K562 (cell line): ENCODE data around the gene SPINK9. TPM values are rescaled to one million over a fixed set of nuclear protein-coding genes. Genes with fewer than 3 reads are reported as not detected.

Experiments used
- CBX5 ChIP-seq: IDR thresholded peaks from 2 replicates; pipeline ENCODE4 v1.6.1; 2014; ENCODE audit warnings: low read depth, borderline replicate concordance
- CCNT2 ChIP-seq: IDR thresholded peaks from 2 replicates; pipeline ENCODE4 v1.6.1; 2011; ENCODE audit warnings: borderline replicate concordance, low read depth, mild to moderate bottlenecking, moderate library complexity, mixed read lengths, low read length; ENCODE audit not compliant: insufficient read length; ENCODE audit errors: extremely low read depth
- CHD2 ChIP-seq: IDR thresholded peaks from 2 replicates; pipeline ENCODE4 v1.6.1; 2011; ENCODE audit warnings: low read depth, low read length
- DPF2 ChIP-seq: fragments of 450-650 bp; IDR thresholded peaks from 2 replicates; pipeline ENCODE4 v1.6.1; 2016
- E2F1 ChIP-seq: sonication (generic); formaldehyde crosslinking; IDR thresholded peaks from 2 replicates; pipeline ENCODE4 v1.8.1; 2023; ENCODE audit warnings: mild to moderate bottlenecking, missing genetic modification reagents, moderate library complexity
- LCOR ChIP-seq: sonication (generic); formaldehyde crosslinking; IDR thresholded peaks from 2 replicates; pipeline ENCODE4 v1.8.0; 2022; ENCODE audit warnings: mild to moderate bottlenecking, missing genetic modification reagents
- MCM2 ChIP-seq: fragments of 450-650 bp; IDR thresholded peaks from 2 replicates; pipeline ENCODE4 v1.6.1; 2017; ENCODE audit warnings: low read depth, mild to moderate bottlenecking
- NCOR1 ChIP-seq: fragments of 450-650 bp; IDR thresholded peaks from 2 replicates; pipeline ENCODE4 v1.6.1; 2016; ENCODE audit warnings: mild to moderate bottlenecking, moderate library complexity
- NR1H2 ChIP-seq: sonication (generic); formaldehyde crosslinking; IDR thresholded peaks from 2 replicates; pipeline ENCODE4 v1.4.0; 2020; ENCODE audit warnings: mild to moderate bottlenecking, missing genetic modification reagents
- PTRF ChIP-seq: fragments of 450-650 bp; IDR thresholded peaks from 2 replicates; pipeline ENCODE4 v1.6.1; 2016; ENCODE audit warnings: mild to moderate bottlenecking, missing genetic modification characterization, missing compliant biosample characterization
- PTTG1 ChIP-seq: fragments of 450-650 bp; IDR thresholded peaks from 2 replicates; pipeline ENCODE4 v1.6.1; 2016; ENCODE audit warnings: low read depth, mild to moderate bottlenecking, missing genetic modification characterization, missing compliant biosample characterization
- RFX5 ChIP-seq: IDR thresholded peaks from 2 replicates; pipeline ENCODE4 v1.6.1; 2011; ENCODE audit warnings: low read depth, mild to moderate bottlenecking, improper control_type of control experiment, low read length
- RFX7 ChIP-seq: fragments of 250-450 bp; sonication (Bioruptor Pico); IDR thresholded peaks from 2 replicates; pipeline ENCODE4 v1.5.1; 2021; ENCODE audit warnings: mild to moderate bottlenecking
- RHOXF2B ChIP-seq: fragments of 250-450 bp; sonication (Bioruptor Pico); conservative IDR thresholded peaks from 2 replicates; pipeline ENCODE4 v1.5.1; 2021
- SMARCB1 ChIP-seq: IDR thresholded peaks from 2 replicates; pipeline ENCODE4 v1.6.1; 2011; ENCODE audit warnings: improper control_type of control experiment, low read depth; ENCODE audit not compliant: insufficient read length
- SPI1 ChIP-seq: IDR thresholded peaks from 2 replicates; pipeline ENCODE4 v1.6.1; 2011; ENCODE audit warnings: low read depth, low read length, control low read depth, borderline replicate concordance
- SREBF2 ChIP-seq: sonication (generic); formaldehyde crosslinking; IDR thresholded peaks from 2 replicates; pipeline ENCODE4 v1.4.0; 2020; ENCODE audit warnings: mild to moderate bottlenecking, missing genetic modification reagents
- STAG1 ChIP-seq: sonication (generic); formaldehyde crosslinking; IDR thresholded peaks from 2 replicates; pipeline ENCODE4 v1.5.0; 2020; ENCODE audit warnings: missing genetic modification reagents, borderline replicate concordance
- ZBTB1 ChIP-seq: sonication (generic); formaldehyde crosslinking; IDR thresholded peaks from 2 replicates; pipeline ENCODE4 v1.8.1; 2023; ENCODE audit warnings: missing genetic modification reagents, low read depth, mild to moderate bottlenecking, borderline replicate concordance
- ZFP36 ChIP-seq: fragments of 150-350 bp; IDR thresholded peaks from 2 replicates; pipeline ENCODE4 v1.6.1; 2018; ENCODE audit warnings: low read length, low read depth; ENCODE audit not compliant: partially characterized antibody
- ZFX ChIP-seq: sonication (generic); formaldehyde crosslinking; IDR thresholded peaks from 2 replicates; pipeline ENCODE4 v1.8.0; 2022; ENCODE audit warnings: mild to moderate bottlenecking, missing genetic modification reagents, moderate library complexity
- ZNF12 ChIP-seq: sonication (generic); formaldehyde crosslinking; IDR thresholded peaks from 2 replicates; pipeline ENCODE4 v1.4.0; 2020; ENCODE audit warnings: mild to moderate bottlenecking, missing genetic modification reagents
- ZNF609 ChIP-seq: sonication (generic); formaldehyde crosslinking; IDR thresholded peaks from 2 replicates; pipeline ENCODE4 v1.8.1; 2023; ENCODE audit warnings: missing genetic modification reagents, mild to moderate bottlenecking, borderline replicate concordance
- ZNF699 ChIP-seq: fragments of 250-450 bp; sonication (Bioruptor Pico); IDR thresholded peaks from 2 replicates; pipeline ENCODE4 v1.8.0; 2021; ENCODE audit warnings: mild to moderate bottlenecking, moderate library complexity; ENCODE audit not compliant: insufficient replicate concordance
- ZNF764 ChIP-seq: fragments of 250-450 bp; sonication (Bioruptor Pico); IDR thresholded peaks from 2 replicates; pipeline ENCODE4 v1.4.0; 2020; ENCODE audit warnings: low read depth, mild to moderate bottlenecking, moderate library complexity
- polyA plus RNA-seq, 8 experiments: library from polyadenylated mRNA; depleted of rRNA in 4 of 8; stranded (reverse) in 5 of 8; unstranded in 3 of 8; fragments of >200 nt; fragmentation: Nextera tagmentation in 2 of 8; fragmentation: Illumina TruSeq in 1 of 8; extraction: Ambion mirVana in 2 of 8; extraction: Trizol in 1 of 8; gene quantifications; 2 replicates each; pipeline versions ENCODE4 v1.2.1 to v1.2.3, GENCODE V29; 2011 to 2014; ENCODE audit warnings: inconsistent platforms in 1 of 8, missing spikeins in 1 of 8
- total RNA-seq, 7 experiments: library from RNA; depleted of rRNA in 6 of 7; stranded (reverse); fragments of >200 nt in 6 of 7; fragmentation: Illumina TruSeq in 2 of 7; extraction: Trizol in 2 of 7; gene quantifications; 2 replicates each; pipeline versions ENCODE4 v1.2.1 to v1.2.3, GENCODE V29; 2011 to 2021; ENCODE audit warnings: low replicate concordance in 1 of 7

The SPINK9 gene
- total and polyA plus RNA-seq, 9 of the 15 experiments (the other 6 are each of a cell fraction or from before 2014, with no cell fraction given), result not detected

GRCh38 chr5:148383564-148384379, 48.4 kb downstream of the SPINK9 start, which contains the start of gene FBXO38 (continued):
- TF ChIP-seq SREBF2 (CRISPR knock-in tag), result no peak
- no peak for TF ChIP-seq PTRF (tag)
- TF ChIP-seq ZNF764 (CRISPR knock-in tag), result no peak
- no peak for TF ChIP-seq MCM2
- TF ChIP-seq CBX5, result peak; percentile 10; the same call in 1 of the 2 replicates
- no peak for TF ChIP-seq NR1H2 (CRISPR knock-in tag)
- TF ChIP-seq ZNF12 (CRISPR knock-in tag), result no peak
- no peak for TF ChIP-seq CHD2
- no peak for TF ChIP-seq CCNT2
- TF ChIP-seq ZNF609, result 0 out of 2 replicates have a peak, but pooled peaks have one; percentile 25
- no peak for TF ChIP-seq STAG1
- TF ChIP-seq ZNF699 (CRISPR knock-in tag), result no peak
- no peak for TF ChIP-seq E2F1 (CRISPR knock-in tag)
- TF ChIP-seq ZBTB1 (CRISPR knock-in tag), result peak; percentile 20; the same call in 1 of the 2 replicates
- no peak for TF ChIP-seq ZFP36
- TF ChIP-seq LCOR (CRISPR knock-in tag), result peak; percentile 17; the same call in 1 of the 2 replicates
- no peak for TF ChIP-seq RFX5
- TF ChIP-seq NCOR1, result no peak
- TF ChIP-seq SPI1, result peak; percentile 94
- TF ChIP-seq PTTG1 (tag), result no peak
- TF ChIP-seq RFX7 (CRISPR knock-in tag), result no peak
- no peak for TF ChIP-seq RHOXF2B
- no peak for TF ChIP-seq SMARCB1
- peak; percentile 99 for TF ChIP-seq ZFX (CRISPR knock-in tag)
- TF ChIP-seq DPF2, result no peak
